ENCODE data around the gene NUF2. TPM values are rescaled to one million over a fixed set of nuclear protein-coding genes. Genes with fewer than 3 reads are reported as not detected.
"Not testable (repeated sequence)": the region's sequence is repeated elsewhere in the genome, so short reads cannot be mapped to it uniquely, and the experiment has no call there.

Gene NUF2
- 1.8 and 8.0 TPM in 2 replicates for total RNA-seq

DNA sequence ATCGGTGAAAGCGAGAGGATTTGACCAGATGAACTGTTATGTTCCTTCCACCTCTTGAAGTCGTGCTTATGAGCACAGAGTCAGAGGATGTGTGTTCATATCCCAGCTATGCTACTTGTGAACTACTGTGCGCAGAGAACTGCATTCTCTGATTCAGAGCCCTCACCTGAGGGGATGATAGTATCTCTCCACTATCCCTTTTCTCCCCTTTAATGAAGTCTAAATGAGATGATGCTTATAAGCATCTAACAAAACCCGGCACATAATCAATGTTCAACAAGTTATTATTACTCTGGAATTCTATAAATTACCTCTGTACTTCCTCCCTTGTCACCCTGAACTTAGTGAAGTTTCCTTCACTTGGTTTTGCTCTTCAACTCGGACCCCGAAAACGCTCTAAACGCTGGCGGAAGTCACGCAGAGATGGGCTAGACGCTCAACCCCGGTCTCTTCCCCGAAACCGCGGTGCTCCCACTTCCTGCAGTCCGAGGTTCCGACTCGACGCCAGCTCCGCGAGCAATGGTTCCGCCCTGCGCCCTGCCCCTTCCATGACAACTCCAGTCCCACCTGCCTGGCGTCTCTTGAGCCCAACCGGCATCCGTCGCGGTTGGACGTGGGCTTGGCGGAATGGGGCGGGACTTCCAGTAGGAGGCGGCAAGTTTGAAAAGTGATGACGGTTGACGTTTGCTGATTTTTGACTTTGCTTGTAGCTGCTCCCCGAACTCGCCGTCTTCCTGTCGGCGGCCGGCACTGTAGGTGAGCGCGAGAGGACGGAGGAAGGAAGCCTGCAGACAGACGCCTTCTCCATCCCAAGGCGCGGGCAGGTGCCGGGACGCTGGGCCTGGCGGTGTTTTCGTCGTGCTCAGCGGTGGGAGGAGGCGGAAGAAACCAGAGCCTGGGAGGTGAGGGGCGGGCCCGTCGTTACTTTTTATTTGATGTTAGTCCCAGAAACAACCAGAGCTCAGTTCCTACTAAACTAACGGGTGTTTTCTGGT, at the start of gene NUF2:
NUF2 (plus strand) TSS at position 644 of the 995 bp plus-strand sequence. CDS start 4,098 bp downstream, outside the sequence.
- peak; percentile 89 for DNase-seq (ENCODE audit: extremely low read depth, low read depth, low spot score)

DNA sequence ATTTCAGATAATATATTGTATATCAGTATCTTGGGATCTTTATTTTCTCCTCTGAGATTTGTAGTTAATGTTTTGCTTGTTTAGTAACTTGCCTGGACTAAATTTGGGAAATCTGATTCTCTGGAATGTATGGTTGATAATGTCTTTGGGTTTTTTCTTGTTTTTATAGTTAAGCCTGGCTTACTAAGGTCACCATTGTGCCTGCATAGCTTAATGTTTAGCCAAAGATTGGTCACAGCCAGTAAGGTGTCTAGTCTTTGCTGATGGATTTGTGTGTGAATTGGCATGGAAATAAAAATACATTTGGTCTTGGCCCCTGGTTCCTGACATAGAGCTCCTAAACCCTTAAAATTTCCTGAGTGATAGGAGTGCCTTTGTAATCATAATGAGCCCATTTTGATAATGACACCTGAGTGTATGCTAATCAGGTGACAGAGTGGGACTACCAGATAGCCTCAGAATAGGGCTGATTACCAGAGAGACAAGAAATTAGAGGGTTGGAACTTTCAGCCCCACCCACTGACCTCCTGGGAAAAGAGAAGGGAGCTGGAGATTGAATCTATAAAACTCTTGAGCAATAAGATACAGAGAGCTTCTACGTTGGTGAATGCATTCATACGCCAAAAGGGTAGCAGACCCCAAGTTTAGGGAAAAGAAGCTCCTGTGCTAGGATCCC, 47.9 kb upstream of the NUF2 start:
- no peak for DNase-seq (ENCODE audit: extremely low read depth, low read depth, low spot score)

DNA sequence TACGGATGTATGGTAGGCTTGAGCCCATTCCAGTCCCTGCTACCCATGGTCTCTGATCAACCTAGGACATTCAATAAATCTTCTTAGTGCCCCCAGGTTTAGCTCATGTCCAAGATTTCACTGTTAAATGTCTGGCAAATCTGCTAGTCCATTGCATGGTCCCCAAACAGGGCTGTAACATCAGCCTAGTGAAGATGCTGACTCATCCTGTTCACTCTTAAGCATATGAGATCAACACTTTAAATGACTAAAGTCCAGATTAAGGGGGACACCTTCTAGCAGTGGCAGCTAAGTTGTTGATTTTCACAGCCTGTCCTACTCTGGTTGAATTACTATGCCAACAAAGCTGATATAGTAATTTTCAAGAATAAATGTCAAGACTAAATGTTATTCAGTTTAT, 46.5 kb upstream of the NUF2 start:
- DNase-seq (ENCODE audit: extremely low read depth, low read depth, low spot score) = no peak

DNA sequence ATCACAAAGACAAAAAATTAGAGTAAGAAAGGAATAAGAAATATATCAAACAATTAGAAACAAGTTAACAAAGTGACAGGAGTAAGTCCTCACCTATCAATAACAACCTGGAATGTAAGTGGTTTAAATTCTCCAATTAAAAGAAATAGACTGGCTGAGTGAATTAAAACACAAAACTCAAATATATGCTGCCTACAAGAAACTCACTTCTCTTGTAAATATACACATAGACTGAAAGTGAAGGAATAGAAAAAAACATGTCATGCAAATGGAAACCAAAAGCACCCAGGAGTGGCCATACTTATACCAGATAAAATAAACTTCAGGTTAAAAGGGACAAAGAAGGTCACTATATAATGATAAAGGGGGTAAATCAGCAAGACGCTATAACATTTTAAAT, 43.2 kb upstream of the NUF2 start:
- DNase-seq (ENCODE audit: extremely low read depth, low read depth, low spot score) = no peak

DNA sequence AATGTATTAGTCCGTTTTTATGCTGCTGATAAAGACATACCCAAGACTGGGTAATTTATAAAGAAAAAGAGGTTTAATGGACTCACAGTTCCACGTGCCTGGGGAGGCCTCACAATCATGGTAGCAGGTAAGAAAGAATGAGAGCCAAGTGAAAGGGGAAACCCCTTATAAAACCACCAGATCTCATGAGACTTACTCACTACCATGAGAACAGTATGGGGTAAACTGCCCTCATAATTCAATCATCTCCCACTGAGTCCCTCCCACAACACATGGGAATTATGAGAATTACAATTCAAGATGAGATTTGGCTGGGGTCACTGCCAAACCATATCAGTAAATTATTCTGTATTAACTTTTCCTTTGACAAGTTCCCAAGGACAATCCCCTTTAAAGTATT, 36.9 kb upstream of the NUF2 start:
- not testable (repeated sequence) for DNase-seq (ENCODE audit: extremely low read depth, low read depth, low spot score)

DNA sequence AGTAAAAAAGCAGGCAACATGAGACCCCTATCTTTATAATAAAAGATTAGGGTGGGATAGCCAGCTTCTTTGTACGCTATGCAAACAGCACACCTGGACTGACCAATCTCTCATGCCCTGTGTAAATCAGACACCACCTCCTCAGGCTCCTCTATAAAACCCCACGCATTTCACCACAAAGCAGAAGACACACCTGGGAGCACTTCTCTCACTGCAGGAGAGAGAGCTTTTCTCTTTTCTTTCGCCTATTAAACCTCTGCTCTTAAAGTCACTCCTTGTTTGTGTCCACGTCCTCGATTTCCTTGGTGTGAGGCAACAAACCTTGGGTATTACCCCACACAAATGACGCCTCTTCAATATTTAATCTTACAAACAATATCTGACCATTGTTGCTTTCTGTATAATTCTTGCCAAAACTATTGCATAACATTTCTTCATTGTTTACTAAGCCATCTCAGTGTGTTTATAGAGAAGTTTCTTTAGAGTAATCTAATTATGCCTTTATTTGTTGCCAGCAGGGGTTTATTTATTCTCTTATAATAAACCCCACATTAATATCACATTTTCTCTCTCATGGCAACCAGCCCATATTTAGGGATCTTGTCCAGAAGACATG, 31.6 kb upstream of the NUF2 start:
- no peak for DNase-seq (ENCODE audit: extremely low read depth, low read depth, low spot score)

DNA sequence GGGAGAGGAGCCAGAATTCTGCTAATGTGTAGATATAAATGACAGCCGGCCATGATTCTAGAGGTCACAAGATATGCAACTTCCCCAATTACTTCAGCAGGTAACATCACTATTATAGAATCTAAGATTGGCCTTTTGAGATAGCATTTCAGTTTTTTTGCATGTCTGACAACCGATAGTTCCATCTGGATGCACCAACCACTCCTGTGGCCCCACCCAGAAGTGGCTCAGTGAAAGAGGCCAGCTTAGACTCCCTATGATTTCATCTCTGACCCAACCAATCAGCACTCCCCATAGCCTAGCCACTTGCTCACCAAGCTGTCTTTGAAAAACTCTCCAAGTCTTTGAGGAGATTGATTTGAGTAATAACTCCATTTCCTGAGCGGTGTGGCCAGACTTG, 30.3 kb upstream of the NUF2 start:
- DNase-seq (ENCODE audit: extremely low read depth, low read depth, low spot score) = no peak

DNA sequence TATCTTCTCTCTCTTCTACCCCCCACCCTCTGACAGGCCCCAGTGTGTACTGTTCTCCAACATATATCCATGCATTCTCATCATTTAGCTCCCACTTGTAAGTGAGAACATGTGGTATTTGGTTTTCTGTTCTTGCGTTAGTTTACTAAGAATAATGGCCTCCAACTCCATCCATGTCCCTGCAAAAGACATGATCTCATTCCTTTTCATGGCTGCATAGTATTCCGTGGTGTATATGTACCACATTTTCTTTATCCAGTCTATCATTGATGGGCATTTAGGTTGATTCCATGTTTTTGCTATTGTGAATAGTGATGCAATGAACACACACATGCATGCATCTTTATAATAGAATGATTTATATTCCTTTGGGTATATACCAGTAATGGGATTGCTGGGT, 29.6 kb upstream of the NUF2 start:
- not testable (repeated sequence) for DNase-seq (ENCODE audit: extremely low read depth, low read depth, low spot score)

DNA sequence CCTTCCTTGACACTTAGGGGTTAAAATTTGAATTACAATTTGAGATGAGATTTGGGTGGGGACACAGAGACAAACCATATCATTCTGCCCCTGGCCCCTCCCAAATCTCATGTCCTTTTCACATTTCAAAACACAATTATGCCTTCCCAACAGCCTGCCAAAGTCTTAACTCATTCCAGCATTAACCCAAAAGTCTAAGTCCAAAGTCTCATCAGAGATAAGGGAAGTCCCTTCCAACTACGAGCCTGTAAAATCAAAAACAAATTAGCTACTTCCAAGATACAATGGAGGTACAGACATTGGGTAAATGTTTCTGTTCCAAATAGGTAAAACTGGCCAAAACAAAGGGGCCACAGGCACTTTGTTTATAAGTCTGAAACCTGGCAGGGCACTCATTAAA, 28.3 kb upstream of the NUF2 start:
- not testable (repeated sequence) for DNase-seq (ENCODE audit: extremely low read depth, low read depth, low spot score)

DNA sequence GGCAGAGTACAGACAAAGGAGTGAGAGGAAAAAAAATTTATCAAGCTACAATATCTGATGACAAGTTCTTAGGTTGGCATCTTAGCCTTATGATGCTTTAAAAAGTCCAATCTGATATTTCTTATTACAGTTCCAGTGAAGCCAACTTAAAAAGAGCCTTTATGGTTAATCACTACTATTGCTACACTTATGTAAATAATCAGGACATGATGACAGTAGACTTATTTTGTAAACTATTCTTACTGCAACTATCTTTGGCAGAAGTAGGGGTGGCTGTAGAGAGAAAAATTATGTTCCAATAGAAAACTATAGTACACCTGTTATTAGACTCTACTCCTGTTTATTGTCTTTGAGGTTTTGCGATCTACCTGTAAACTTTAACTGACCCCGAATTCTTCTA, 25.8 kb upstream of the NUF2 start:
- no peak for DNase-seq (ENCODE audit: extremely low read depth, low read depth, low spot score)

DNA sequence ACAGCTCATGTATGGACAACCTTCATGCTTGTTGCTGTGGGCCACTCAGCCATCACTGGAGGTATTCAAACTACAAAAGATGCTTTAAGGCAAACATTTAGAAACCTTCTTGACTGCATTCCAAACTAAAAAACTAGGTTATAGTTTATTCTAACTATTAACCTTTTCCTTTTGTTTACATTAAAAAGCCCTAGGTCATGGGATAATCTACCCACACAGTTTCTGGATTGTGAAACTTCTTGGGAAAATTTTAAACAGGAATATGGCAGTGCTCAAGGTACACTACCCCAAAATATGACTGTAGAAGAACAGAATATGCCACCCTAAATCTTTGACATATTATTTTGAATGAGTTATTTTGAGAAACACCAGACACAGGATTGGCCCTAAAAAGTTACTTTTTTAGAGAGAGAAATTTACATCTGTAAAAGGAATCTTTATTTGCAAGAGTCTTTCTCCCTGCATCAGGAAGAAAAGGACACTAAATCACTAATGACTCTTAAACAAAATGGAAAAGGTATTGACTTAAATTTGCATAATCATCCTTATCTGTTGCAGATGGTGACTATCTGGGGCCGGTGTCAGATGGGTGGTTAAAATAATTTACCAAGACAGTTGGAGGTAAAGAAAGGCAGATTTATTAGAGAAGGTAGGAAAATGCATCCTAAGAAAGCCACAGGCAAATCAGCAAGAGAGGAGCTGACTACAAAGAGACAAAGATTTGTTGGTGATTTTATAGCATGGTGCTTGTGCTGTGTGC, 25.1 kb upstream of the NUF2 start:
- no peak for DNase-seq (ENCODE audit: extremely low read depth, low read depth, low spot score)

DNA sequence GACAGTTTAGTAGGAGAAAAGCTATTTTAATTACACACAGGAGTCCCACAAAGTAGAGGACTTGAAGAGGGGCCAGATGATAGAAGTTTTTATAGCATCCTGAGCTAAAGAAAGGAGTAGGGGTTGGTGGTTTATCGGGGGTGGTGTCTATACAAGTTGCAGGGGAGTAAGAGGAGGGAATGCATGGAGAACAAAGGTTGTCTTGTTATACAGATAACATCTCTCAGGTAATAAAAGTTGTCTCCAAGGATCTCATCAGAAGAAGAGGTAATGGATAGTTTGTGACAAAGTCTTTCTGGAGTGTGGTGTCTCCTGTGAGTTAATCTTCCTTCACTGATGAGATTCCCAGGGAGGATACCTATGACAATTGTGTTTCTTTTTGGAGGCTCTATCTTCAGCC, 23.4 kb upstream of the NUF2 start:
- DNase-seq (ENCODE audit: extremely low read depth, low read depth, low spot score) = no peak

DNA sequence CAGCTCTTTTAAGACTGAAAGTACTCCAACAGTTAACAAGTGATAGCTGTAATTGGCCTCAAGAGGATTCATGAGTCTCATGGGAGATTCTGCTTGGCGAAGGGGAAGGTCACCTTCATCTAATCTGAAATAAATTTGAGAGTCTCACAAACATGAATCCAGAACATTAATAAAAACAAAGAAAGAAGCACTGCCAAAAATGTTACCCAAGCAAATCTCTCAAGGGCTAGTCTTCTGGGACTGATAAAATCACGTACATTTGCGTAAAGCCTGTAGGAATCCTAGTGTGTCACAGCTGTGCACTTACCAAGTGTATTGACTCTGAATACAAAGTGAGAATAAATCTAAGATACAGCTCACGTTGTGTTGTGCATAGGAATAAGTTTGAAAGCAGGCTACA, 21.2 kb upstream of the NUF2 start:
- DNase-seq (ENCODE audit: extremely low read depth, low read depth, low spot score) = no peak

DNA sequence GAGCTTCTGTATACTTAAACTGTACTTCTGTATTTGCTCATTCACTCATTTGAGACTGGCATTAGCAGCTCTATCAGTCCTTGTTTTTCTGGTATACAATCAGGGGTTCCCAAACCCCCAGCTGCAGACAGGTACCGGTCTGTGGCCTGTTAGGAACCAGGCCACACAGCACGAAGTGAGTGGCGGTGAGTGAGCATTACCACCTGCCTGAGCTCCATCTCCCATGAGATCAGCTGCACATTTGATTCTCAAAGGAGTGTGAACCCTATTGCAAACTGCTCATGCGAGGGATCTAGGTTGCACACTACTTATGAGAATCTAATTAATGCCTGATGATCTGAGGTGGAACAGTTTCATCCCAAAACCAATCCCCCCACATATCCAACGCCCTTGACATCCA, 18.2 kb upstream of the NUF2 start:
- DNase-seq (ENCODE audit: extremely low read depth, low read depth, low spot score) = no peak

DNA sequence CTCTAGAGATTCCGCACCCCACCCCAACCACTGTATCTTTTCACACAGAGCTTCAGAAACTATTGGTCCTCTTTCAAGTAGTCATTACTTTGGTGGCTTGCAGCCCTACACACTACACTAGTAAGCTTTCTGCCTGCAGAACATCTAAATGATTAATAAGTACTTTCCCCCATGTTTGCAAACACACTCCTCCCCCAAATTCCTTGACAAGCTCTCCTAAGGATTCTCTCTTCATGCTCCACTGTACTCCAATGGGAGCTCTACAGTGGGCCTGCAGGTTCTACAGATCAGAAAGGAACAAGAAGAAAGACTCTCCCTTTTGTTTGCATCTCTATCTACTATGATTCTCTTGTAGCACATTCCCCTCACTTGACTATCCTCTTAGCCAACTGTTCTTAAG, 16.3 kb upstream of the NUF2 start:
- no peak for DNase-seq (ENCODE audit: extremely low read depth, low read depth, low spot score)

DNA sequence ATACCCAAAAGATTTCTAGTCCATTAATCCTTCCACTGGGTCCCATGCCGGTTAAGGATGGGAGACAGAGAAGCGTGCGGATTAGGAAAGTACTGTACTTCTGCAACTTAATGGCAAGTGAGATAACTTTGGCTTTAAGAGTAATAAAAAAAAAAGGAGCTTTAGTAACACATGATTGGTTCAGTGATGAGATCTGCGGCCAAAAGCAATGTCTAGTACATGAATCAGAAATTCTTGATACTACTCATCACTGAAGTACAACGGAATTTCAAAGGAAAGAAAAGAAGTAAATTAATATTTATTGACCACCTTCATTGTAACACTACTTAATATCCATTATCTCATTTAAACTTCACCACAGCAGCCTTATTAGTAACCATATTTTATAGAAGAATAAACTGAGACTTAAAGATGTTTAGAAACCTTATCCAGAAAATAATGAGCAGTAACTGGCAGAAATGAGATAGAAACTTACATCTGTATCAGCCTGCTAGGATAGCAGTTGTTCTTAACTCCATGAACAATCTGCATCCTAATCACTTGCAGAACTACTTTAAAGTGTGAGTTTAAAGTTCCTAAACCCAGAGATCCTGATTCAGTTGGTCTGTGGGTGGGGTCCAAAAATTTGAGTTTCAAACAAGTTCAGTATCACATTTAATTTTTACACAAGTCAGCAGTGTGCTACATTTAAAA, 14.1 kb upstream of the NUF2 start:
- no peak for DNase-seq (ENCODE audit: extremely low read depth, low read depth, low spot score)

DNA sequence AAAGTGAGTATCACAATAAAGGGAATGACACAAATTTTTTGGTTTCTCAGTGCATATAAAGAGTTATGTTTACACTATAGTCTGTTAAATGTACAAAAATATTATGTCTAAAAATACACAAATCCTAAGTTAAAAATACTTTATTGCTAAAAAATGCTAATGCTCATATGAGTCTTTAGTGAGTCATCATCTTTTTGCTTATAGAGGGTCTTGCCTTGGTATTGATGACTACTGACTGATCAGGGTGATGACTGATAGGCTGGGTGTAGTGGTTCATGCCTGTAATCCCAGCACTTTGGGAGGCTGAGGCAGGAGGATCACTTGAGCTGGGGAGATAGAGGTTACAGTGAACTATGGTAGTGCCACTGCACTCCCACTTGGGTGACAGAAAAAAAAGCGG, 12.9 kb upstream of the NUF2 start:
- DNase-seq (ENCODE audit: extremely low read depth, low read depth, low spot score) = no peak

DNA sequence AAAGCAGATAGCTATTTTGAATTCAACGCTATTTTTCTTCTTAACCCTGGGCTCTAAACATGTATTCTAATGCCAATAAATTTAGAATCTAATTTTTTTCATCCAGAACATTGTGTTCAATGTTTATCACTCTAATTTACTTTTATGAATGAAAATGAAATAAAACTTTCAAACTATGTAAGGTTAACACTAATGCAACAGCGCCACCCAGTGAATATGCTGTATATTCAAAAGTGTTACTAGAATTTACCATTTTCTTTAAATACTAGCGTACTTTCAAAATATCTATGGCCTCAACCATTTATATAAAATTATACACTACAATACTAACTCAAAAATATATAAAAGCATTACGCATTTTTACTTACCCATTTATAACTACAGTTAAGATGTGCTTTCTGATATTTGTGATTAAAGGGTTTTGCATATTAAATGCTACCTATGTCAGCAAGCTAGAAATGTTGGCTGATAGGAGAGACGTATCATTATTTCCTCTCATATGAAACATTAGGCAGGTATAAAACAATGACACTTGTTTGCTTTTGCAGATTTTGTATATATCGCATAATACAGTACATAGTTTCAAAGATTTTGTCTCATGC, 5.9 kb upstream of the NUF2 start:
- peak; percentile 57 for DNase-seq (ENCODE audit: extremely low read depth, low read depth, low spot score)

DNA sequence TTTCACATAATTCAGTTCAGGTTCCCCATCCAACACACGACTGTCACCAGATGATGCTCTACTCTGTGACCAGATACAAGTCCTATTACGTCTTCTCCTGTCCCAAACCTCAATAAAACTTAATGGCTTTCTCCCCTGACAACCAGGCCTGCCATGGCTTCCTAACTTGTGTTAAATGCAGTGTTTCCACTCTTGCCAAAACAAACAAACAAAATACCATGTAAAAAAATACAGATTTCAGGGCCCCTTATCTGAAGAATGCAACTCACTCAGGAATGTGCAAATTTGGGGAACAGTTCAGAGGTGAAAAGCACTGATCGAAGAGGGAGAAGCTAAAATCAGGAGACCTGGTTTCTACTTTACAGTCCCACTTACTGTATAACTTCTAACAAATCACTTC, 863 bp upstream of the NUF2 start:
- DNase-seq (ENCODE audit: extremely low read depth, low read depth, low spot score) = no peak

DNA sequence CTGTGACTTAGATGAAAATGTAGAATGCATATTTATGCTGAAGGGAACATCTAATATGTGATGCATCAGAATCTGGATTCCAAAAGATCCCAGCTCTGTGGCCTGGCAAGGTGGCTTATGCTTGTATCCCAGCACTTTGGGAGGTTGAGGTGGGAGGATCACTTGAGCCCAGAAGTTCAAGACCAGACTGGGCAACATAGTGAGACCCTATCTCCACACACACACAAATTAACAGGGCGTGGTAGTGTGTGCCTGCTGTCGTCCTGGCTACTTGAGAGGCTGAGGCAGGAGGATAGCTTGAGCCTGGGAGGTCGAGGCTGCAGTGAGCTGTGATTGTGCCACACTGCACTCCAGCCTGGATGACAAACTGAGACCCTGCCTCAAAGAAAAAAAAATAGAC, 1.6 kb downstream of the NUF2 start:
- DNase-seq (ENCODE audit: extremely low read depth, low read depth, low spot score) = not testable (repeated sequence)
